GM19238 (cell line): ENCODE results near the gene PPFIA4.

Experiments used
- DNase-seq: peaks from one replicate; pipeline ENCODE4 v3.0.0; 2011; ENCODE audit warnings: low spot score; ENCODE audit not compliant: insufficient read length

Gene PPFIA4

DNA sequence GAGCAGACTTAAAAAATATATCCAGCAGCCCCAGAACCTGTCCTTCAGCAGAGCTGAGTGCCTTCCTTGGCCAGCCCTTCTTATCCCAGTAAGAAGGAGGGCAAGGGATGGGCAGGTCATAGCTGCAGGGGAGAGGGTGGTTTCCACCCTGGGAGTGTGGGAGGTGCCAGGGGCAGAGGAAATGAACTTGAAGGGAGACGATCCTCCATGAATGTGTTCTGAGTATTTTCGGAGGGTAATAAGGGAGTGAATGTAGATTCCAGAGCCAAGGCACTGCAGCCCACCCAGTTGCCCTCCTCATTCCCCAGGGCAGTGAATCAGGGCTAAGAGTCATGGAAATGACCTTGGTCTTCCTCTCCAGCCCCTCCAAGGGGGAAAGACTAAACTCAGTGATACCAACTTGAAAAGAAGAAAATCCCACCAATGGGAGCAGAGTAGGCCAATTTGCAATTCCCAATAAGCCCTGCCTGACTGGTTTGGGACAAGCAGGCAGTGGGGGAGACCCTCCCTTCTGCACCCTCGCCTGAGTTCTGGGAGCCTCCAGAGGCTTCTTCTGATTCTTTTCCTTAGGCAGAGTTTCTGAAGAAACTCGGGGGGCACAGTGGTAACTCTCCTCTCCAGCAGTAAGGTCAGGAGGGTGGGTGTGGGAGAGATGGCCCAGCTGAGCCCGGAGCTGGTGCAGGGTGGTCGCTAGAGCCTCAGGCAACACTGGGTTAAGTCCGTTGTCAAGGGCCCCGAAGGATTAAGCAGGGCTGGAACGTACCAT, 55.4 kb downstream of the PPFIA4 start:
- no peak for DNase-seq

DNA sequence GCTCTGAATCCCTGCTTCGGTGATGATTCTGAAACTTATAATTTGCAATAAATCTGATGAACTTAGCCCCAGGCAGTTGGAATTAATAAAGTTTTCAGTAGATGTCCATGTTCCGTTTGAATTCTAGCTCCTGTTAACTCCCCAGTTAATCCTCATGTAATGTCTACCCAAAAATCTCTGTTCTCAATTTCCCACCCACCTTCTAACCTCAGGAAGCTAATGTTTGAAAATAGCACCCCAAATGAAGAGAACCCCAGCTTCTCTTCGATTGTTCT, 55.9 kb downstream of the PPFIA4 start:
- DNase-seq, result no peak

DNA sequence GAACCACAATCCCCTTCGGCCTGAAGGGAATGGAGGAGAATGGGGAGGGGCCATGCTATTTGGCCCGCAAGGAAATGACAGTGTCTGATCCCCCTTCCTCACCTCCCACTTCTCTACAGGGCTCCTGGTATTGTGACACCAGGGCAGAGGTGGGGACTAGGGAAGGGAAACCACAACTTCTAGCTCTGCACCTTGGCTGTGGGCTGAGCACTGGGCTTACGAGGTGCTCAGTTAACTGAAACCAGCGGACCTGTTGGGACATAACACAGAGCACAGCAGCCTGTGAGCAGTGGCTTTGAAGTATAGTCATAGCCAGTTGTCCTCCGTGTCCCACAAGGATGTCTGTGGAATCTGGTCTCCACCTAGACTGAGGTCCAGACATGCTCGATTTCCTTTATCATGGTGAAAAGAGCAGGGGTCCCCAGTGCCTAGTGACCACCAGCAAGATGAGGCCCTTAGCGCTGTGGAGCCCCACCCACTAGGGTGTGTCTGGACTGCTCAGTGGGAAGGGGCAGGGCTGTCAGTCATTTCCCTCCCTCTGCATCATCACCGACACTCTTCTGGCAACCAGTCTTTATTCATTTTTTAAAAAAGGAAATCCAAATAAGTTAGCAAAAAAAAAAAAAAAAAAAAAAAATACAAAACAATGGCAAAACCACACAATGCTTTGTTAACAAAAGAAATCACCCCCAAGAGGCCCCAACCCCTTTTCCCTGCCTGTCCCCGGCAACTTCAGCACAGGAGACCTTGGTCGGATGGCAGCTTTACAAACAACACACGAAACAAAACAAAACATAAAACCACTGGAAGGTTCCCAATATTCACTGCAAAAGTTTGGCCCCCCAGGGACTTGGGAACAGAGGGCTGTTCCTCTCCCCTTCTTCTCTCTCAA, 56.5 kb downstream of the PPFIA4 start:
- no peak for DNase-seq

DNA sequence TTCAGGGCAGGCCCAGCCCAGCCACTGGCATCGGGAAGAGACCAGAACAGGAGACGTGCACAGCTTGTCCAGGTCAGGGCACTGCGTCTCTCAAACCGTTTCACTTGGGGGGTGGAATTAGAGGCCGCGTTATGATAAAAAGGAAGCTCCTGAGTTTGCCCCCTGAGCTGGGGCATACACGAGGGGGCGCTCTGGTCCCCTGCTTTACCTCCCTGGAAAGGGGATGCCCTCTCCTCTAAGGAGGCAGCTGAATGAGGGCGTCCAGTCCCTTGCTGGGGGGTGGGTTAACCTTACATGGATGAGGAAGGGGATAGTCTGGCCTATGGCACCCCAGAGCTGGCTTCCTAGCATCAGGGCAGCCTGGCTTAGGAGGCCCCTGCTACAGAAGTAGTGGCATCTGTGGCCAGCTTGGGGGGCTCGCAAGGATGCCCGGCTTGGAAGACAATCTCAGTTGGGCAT, 57.2 kb downstream of the PPFIA4 start:
- no peak for DNase-seq

DNA sequence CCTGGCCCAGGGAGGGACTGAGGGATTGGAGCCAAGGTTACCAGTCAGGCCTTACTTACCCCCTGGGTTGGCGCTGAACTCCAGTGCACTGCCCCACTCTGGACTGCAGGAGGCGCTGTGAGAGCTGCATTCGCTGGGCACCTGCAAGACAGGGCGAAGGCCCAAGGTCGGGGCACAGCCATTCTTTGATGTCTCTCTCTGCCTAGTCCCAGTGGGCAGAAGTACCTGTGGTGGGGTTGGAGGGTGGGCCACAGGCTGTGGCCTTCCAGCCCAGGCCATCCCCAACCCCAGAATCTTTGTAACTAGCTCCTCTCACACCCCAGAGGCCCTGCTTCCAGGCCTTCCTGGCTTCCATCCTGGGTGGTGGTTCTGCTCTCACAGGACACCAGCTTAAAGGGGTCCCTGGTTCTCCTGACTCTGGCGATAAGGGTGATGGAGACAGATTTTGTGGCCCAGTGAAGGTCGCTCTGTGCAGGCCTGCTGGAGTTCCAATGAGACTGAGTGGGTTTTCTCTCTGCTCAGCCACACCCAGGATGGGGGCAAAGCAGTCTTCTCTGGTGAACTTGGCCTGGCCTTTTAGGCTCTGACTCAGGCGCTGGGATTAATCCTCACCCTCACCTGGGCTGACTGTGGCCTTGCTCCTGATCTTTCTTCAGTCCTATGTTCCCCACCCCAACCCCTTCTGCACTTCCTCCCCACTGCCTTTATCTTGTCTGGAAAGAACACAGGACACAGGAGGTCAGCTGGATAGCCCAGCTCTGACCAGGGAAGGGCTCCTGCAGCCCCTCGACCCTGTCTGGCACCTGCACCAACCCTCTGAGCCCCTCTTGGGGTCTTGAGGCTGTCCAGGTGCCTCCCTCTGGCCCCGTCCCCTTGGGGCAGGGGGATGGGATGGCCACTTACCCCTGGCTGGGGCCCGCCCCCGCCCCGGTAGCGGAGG, 58.6 kb downstream of the PPFIA4 start:
- no peak for DNase-seq

DNA sequence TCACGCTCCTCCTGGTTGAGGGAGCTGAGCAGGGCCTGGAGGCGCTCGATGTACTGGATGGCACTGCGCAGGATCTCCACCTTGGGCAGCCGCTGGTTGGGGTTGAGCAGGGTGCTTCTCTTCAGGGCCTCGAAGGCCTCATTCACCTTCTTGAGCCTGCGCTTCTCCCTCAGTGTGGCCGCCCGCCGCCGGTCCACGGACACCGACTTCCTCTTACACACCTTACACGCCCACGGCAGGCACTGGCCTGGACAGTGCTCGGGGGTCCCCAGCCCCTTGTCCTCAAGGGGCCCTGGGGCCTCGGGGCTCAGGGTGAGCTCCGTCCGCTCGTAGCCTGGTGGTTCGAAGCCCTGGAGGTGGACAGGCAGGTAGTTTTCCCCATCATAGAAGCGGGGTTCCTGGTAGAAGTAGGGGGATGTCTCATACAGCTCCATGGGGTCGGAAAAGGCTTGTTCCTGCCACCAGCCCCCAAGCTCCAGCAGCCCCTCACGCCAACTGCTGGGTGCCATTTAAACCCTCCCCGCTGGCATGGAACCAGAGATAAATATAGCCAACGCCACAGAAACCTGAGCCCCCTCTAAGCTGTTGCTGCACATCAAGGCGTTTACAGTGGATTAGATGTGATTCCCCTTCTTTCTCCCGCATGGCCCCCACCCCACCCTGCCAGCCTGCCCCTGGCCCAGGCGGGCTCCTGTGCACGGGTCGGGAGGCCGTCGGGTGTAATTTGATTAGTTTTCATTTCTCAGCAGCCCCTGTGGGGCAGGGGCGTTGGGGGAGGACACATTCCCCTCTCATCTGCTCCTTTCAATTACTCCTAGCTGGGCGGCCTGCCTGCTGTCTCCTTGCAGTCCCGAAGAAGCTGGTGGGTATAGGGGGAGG, 59.5 kb downstream of the PPFIA4 start, which contains the start of gene MYOG:
Gene MYOG, minus strand, starts transcription at position 485 of the 879 bp plus-strand sequence. Its CDS starts 51 bp downstream, at position 434.
- no peak for DNase-seq

DNA sequence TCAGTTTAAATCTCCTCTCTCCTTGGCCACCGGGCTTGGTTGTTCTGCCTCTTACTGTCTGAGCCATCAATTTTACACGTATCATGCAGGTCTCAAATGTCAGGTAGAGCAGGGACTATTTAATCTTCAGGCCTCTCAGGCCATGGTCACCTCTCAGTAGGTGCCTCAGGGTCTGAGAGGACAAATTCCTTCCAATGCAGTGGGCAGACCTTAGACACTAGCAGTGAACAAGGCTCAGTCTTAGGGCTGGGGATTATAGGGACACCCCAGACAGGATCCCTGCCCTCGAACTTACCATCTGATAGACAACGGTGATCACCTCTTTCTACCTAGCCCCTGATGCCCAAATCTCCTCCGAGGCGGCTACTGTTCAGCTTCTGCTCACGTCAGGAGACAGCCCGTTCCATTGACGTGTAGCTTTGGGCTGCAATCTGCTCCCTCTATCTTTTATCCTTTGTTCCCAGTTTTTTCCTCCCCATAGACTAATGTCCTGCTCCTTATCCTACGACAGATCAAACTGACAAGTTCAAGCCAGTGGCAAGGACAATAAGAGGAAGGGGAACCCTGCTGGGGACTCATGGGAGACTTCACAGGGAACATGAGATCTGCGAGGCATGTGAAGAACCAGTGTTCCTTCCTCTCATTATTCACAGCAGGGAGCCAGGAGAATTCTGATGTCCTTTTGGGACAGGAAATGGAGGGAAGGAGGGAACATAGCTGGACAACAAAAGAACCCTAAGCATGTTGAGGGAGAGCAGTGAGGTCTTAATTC, 60.9 kb downstream of the PPFIA4 start:
- no peak for DNase-seq

DNA sequence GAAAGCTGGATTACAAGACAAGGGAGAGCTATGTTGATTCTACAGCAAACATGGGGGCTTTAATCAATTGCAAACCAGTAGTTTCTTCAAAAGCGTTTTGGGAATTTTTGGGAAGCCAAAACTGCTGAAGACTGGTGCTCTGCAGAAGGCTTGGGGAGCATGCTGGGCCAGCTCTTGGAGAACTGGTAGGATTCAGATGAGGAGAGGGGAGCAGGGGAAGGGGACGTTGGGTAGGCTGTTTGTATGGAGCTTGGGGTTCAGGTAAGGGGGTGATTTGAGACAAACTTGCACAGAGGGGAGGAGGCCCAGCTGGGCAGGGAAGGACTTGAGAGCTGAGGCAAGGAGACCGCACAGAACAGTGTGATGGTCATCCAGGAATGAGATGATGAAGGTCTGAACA, 62.1 kb downstream of the PPFIA4 start:
- no peak for DNase-seq

DNA sequence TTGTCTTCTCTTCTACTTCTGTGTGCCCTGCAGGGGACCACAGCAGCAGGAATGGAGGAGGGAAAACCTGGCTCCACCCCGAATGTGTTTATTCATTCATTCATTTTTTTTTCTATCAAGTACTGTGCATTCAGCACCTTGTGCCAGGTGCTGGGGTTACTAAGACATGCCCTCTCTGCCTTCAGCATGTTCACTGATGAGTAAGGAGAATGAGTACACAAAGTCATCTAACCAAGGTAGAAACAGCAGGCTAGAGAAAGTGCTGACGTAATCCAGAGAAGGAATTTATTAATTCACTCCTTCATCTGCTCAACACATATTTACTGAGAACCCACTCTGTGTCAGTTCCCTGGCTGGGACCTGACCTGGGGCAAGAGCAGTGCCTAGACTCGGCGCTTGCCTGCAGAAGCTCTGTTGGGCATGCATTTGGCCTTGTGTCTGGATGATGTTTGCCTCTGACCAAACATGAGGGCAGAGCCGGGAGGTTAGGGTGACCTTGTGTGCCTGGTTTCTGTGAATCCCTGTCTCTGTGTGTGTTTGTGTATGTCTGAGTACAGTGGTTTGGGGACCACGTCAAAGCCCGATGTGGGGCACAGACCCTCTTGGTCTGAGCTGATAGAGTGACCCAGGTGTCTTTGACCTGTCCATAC, 62.8 kb downstream of the PPFIA4 start:
- no peak for DNase-seq

DNA sequence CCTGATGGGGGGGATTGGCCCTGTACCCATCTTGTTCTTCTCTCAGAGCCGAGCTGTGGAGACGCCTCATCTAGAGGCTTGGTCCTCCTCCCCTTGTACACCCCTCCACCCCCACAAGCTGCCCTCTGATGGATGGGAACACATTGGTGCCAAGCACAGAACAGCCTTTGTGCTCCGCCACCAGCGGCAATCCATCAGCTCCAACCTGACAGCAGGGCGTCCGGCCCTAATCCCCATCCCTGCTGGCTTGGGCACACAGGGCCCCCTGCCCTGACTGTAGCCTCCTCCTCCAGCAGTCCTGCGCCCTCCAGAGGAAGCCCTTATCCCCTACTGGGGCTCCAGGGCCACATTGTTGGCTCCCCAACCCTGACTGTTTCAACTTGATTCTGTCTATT, 63.4 kb downstream of the PPFIA4 start:
- no peak for DNase-seq

DNA sequence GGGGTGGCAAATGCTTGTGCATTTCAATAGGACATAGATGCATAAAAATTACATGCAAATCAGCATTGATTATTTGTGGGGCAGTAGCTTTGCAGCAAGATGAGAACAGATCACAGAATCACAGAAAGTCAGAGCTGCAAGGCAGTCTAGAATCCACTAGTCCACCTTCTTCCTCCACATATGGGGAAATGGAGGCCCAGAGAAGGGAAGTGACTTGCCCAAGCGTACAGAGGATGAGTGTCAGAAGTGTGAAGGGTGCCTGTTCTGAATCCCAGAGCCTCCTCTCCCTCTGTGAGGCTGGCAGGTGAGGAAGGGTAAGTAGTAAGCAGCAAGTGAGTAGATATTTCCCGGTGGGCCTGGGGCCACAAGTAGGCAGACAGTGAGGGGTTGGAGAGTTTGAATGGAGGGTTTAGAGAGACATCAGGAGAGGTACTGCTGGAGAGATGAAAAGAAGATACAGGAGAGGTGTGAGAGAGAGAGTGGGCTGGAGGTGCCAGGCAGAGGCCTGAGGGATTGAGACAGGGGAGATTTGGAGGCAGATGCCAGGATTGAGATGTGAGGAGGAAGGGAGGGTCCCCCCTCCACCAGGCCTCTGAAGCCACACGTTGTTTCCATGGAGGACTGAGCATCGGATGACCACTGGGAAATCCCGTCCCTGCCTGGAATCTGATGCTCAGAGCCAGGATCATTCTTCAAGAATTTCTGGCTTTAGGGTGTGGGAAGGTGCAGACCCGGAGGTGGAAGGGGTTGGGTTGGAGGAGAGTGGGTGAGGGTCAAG, 64.3 kb downstream of the PPFIA4 start:
- no peak for DNase-seq

DNA sequence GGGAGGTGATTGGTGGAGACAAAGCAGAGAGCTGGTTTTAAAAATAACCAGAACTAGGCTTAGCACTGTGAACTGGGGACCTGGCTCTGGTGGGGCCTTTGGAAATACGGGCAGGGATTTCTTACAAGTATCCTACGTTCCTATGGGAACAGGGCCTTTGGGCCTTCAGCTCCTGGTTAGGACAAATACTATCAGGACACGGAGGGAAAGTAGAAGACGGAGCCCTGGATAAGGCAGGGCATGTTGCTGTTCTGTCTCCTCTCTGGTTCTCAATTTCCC, 64.8 kb downstream of the PPFIA4 start:
- DNase-seq, result no peak

DNA sequence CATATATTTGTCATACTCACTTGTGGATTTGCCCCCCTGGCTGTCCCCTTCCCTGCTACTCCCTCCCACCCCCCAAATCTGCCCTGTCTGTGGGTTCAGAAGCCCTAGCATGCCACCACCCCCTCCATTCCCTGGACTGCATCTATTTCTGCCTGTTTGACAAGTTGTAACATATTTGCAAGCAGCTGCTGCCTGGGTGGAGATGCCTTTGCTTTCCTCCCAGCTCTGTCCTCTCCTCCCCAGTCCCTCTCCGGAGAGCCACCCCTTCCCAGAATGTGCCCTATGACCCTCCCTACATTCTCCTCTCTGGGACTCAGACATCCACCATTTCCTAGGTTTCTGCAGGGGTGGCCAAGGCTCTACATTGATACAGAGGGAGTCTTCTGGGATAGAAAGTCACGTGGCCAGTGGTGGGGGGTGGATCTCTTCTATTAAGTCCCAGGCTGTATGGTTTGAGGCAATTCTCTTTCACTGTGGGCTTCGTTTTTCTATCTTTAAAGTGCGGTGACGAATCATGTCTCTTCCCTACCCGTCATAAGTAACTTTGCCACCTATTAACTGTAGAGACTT, 65.6 kb downstream of the PPFIA4 start:
- no peak for DNase-seq

DNA sequence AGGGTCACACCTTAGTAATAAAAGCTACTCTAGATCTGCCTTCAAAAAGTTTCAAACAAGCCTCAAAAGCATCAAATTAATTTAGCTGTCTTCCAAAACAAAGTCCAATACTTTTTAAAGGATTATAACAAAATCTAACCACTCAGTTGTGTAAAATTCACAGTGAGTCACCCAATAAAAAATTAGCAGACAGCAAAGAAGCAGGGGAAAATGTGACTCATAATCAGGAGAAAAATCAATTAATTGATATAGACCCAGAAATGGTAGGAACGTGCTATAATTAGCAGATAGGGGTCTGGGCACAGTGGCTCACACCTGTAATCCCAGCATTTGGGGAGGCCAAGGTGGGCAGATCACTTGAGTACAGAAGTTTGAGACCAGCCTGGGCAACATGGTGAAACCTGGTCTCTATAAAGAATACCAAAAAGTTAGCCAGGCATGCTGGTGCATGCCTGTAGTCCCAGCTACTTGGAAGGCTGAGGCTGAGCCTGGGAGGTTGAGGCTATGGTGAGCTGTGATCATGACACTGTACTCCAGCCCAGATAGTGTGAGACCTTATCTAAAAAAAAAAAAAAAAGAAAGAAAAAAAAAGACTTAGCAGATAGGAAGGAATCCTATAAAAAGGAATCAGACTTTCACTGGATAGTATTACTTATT, 67.6 kb downstream of the PPFIA4 start:
- no peak for DNase-seq

DNA sequence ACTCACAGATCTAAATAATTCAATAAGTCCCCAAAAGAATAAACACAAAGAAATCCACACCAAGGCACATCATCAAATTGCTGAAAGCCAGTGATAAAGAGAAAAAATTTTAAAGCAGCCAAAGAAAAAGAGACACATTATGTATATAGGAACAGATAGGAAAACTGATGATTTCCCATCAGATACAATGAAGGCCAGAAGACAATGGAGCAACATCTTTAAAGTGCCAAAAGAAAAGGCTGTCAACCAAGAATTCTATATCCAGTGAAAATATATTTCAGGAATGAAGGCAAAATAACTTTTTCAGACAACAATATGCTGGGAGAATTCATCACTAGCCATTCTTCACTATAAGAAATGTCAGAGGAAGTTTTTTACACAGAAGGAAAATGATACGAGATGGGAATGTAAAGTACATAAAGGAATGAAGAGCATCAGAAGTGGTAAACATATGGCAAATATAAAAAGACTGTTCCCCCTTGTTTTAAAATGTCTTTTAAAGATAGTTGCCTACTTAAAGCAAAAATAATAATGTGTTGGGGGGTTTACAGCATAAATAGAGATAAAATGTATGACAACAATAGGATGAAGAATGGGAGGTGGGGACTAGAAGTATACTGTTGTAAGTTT, 68.9 kb downstream of the PPFIA4 start:
- no peak for DNase-seq

DNA sequence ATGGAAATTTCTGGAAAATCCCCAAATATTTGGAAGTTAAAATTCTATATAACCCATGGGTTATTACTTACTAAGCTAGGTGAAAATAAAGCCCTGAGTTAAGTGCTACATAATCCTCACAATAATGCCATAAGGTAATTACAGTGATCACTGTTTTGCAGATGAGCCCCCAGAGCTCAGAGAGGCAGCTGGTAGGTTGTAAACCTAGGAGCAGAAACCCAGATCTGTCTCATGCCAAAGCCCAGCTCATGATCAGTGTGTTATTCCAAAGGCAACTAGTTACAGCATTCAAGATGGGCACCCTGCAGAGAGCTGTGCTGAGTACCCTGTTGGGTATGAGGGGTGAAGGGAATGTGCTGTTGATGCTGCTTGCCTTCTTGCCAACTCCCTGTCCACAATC, 70.3 kb downstream of the PPFIA4 start:
- no peak for DNase-seq

DNA sequence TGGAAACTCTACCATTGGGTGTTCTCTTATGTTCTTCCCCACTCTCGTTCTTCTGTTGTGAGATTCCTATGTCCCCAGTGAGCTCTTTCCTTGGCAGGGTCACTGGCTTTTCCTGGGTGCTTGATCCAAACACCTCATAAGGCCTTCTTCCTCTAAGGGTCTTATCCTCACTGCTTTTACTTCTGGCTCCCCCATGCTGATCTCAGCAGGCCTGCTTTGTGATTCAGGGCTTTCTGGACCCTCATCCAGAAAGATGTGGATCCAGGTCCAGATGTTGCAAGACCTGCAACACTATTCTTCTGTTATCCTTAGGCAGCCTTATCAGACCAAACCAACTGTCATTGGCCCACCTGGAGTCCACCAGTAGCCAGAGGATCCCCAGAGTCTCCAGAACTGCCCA, 70.7 kb downstream of the PPFIA4 start:
- DNase-seq, result no peak
